ENCODE results near the gene WNT11.

WNT11 gene

DNA sequence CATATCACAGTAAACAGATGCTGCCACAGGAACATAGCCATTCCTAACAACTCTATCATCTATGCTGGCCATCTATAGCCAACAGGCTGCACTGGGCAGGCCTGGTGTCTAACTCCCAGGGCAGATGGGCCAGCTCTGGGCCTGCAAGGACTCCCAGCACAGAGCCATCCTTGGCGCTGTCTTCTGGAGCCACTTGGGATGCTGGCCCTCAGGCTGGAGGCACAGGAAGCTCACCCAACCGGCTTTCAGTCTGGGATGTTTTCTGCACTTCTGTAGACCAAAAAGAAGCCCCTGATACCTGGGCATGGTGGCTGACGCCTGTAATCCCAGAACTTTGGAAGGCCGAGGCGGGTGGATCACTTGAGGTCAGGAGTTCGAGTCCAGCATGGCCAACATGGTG is 40.8 kb upstream of the WNT11 start:
- Histone ChIP-seq H2BK120ac (ENCODE audit: insufficient read depth, low read length, poor library complexity) (no peak overlapping the region), H2BK12ac (ENCODE audit: low read length) (no peak overlapping the region), H3K4ac (ENCODE audit: low read depth, low read length) (no peak overlapping the region), H3K79me2 (ENCODE audit: control insufficient read depth, insufficient read depth, low read length, poor library complexity) (no peaks in the 10 kb centered on the region), H3K36me3 (ENCODE audit: control insufficient read depth in 1 of 2, insufficient read depth in 2 of 2, low read length in 2 of 2) (no peaks in the 10 kb centered on the region), H3K9me3 (ENCODE audit: insufficient read depth, low read depth, low read length) (peaks cover 5% of the 10 kb centered on the region), H4K12ac (ENCODE audit: low read depth, low read length) (no peak overlapping the region), H2AFZ (ENCODE audit: insufficient read depth, low read length, poor library complexity) (no peak overlapping the region), H3K18ac (ENCODE audit: low read length) (no peak overlapping the region), H4K8ac (ENCODE audit: low read depth, low read length) (no peak overlapping the region), H2AK5ac (ENCODE audit: low read length) (no peak overlapping the region), H3K27ac (ENCODE audit: low read depth, low read length) (no peak overlapping the region), H3K9ac (ENCODE audit: low read length) (no peak overlapping the region), H4K91ac (ENCODE audit: low read depth, low read length) (no peak overlapping the region), H3K4me2 (ENCODE audit: low read length) (no peak overlapping the region), H2BK5ac (ENCODE audit: low read depth, low read length, poor library complexity) (no peak overlapping the region), H3K14ac (ENCODE audit: low read length) (no peak overlapping the region), H3K27me3 (ENCODE audit: insufficient read depth, low read length) (peaks cover 6% of the 10 kb centered on the region), H3K4me3 (ENCODE audit: low read depth, low read length) (no peak overlapping the region), H3K79me1 (ENCODE audit: low read length) (no peaks in the 10 kb centered on the region), H3K23ac (ENCODE audit: low read length) (no peak overlapping the region), H3K4me1 (ENCODE audit: control insufficient read depth in 1 of 2, insufficient read depth in 2 of 2, low read length in 2 of 2) (no peaks in the 10 kb centered on the region)
- DNase-seq, result no peak
- WGBS (ENCODE audit: extremely low coverage, insufficient coverage, insufficient read length), result no CpG with 5 or more reads among the region's 6 CpGs

DNA sequence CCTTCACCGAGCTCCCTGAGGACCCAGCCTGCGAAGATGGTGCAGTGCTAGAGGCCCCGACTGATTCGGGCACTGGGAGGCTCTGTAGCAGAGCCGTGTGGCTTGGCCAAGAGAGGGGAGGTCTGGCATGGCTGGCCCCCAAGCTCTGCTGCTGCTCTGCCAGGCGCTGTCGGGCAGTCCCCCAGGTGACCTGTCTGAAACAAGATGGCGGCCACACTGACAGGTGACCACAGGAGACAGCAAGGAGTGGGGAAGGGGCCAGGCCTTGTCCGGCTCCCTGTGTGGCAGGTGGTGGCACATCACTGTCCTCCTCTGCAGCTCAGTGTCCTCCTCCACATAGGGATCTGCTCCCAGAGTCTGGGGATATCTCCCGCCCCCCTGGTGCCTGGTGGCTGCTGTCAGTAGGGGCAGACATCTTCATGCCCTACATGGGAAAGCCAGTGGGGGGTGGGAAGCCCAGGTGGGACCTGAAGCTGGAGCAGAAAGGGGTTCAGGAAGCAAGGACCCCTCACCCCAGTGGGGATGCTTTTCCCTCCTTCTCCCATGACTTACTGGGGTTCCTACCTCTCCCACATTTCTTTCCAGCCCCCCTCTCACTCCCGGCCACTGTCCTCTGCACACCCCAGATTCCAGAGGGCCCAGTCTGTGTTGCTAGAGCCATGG is 40.1 kb upstream of the WNT11 start:
- Histone ChIP-seq H2BK12ac (ENCODE audit: low read length) (no peak overlapping the region), H4K8ac (ENCODE audit: low read depth, low read length) (no peak overlapping the region), H3K9ac (ENCODE audit: low read length) (no peak overlapping the region), H4K91ac (ENCODE audit: low read depth, low read length) (no peak overlapping the region), H3K18ac (ENCODE audit: low read length) (no peak overlapping the region), H2BK120ac (ENCODE audit: insufficient read depth, low read length, poor library complexity) (no peak overlapping the region), H3K79me2 (ENCODE audit: control insufficient read depth, insufficient read depth, low read length, poor library complexity) (no peaks in the 10 kb centered on the region), H3K27ac (ENCODE audit: low read depth, low read length) (no peak overlapping the region), H3K4me3 (ENCODE audit: low read depth, low read length) (no peak overlapping the region), H3K9me3 (ENCODE audit: insufficient read depth, low read depth, low read length) (peaks cover 5% of the 10 kb centered on the region), H3K36me3 (ENCODE audit: control insufficient read depth in 1 of 2, insufficient read depth in 2 of 2, low read length in 2 of 2) (no peaks in the 10 kb centered on the region), H3K27me3 (ENCODE audit: insufficient read depth, low read length) (peaks cover 6% of the 10 kb centered on the region), H3K79me1 (ENCODE audit: low read length) (no peaks in the 10 kb centered on the region), H4K12ac (ENCODE audit: low read depth, low read length) (no peak overlapping the region), H2AFZ (ENCODE audit: insufficient read depth, low read length, poor library complexity) (no peak overlapping the region), H3K4me1 (ENCODE audit: control insufficient read depth in 1 of 2, insufficient read depth in 2 of 2, low read length in 2 of 2) (no peaks in the 10 kb centered on the region), H3K23ac (ENCODE audit: low read length) (no peak overlapping the region), H2BK5ac (ENCODE audit: low read depth, low read length, poor library complexity) (no peak overlapping the region), H3K14ac (ENCODE audit: low read length) (no peak overlapping the region), H2AK5ac (ENCODE audit: low read length) (no peak overlapping the region), H3K4ac (ENCODE audit: low read depth, low read length) (no peak overlapping the region), H3K4me2 (ENCODE audit: low read length) (no peak overlapping the region)
- DNase-seq, result no peak
- WGBS (ENCODE audit: extremely low coverage, insufficient coverage, insufficient read length), result no CpG with 5 or more reads among the region's 11 CpGs

- no peak overlapping the region for H2BK12ac ChIP-seq (ENCODE audit: low read length)
Observed at GRCh38 chr11:76245720-76246119, 39.4 kb upstream of the WNT11 start.

DNA sequence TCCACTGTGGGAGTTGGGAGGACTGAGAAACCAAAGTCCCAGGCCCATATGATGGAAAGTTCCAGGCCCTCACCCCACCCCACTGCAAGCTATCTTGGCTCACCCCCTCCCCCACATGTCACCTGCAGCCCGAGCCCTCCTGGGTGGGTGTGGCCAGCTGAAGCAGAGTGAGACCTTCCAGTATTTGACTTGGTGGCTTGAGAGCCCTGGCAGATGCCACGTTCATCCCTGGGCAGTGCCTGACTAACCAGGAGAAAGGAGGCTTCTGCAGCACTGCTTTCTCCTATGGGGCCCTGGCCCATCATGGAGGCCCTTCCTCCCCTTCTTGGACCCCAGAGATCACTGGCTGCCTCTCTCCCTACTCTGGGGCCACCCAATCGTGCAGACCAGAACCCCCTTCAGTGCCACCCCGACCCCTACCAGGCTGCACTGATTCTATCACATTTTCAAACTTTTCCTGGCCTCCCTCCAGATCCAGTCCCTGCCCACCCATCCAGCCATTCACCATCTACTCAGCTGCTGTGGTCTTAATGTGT is 38.1 kb upstream of the WNT11 start:
- Histone ChIP-seq H4K8ac (ENCODE audit: low read depth, low read length) (no peak overlapping the region), H3K4me2 (ENCODE audit: low read length) (no peak overlapping the region), H2AK5ac (ENCODE audit: low read length) (no peak overlapping the region), H3K27me3 (ENCODE audit: insufficient read depth, low read length) (peaks cover 6% of the 10 kb centered on the region), H3K27ac (ENCODE audit: low read depth, low read length) (no peak overlapping the region), H3K9me3 (ENCODE audit: insufficient read depth, low read depth, low read length) (peaks cover 2% of the 10 kb centered on the region), H3K9ac (ENCODE audit: low read length) (no peak overlapping the region), H3K14ac (ENCODE audit: low read length) (no peak overlapping the region), H3K4me3 (ENCODE audit: low read depth, low read length) (no peak overlapping the region), H3K79me1 (ENCODE audit: low read length) (no peaks in the 10 kb centered on the region), H2BK120ac (ENCODE audit: insufficient read depth, low read length, poor library complexity) (no peak overlapping the region), H2BK12ac (ENCODE audit: low read length) (no peak overlapping the region), H3K36me3 (ENCODE audit: control insufficient read depth in 1 of 2, insufficient read depth in 2 of 2, low read length in 2 of 2) (no peaks in the 10 kb centered on the region), H2BK5ac (ENCODE audit: low read depth, low read length, poor library complexity) (no peak overlapping the region), H3K18ac (ENCODE audit: low read length) (no peak overlapping the region), H3K79me2 (ENCODE audit: control insufficient read depth, insufficient read depth, low read length, poor library complexity) (no peaks in the 10 kb centered on the region), H3K23ac (ENCODE audit: low read length) (no peak overlapping the region), H3K4me1 (ENCODE audit: control insufficient read depth in 1 of 2, insufficient read depth in 2 of 2, low read length in 2 of 2) (no peaks in the 10 kb centered on the region), H4K12ac (ENCODE audit: low read depth, low read length) (no peak overlapping the region), H4K91ac (ENCODE audit: low read depth, low read length) (no peak overlapping the region), H2AFZ (ENCODE audit: insufficient read depth, low read length, poor library complexity) (no peak overlapping the region), H3K4ac (ENCODE audit: low read depth, low read length) (no peak overlapping the region)
- DNase-seq, result no peak
- no CpG with 5 or more reads among the region's 4 CpGs for WGBS (ENCODE audit: extremely low coverage, insufficient coverage, insufficient read length)

More at GRCh38 chr11:76245720-76246119, 39.4 kb upstream of the WNT11 start:
- no peaks in the 10 kb centered on the region for H3K79me2 ChIP-seq (ENCODE audit: control insufficient read depth, insufficient read depth, low read length, poor library complexity)
- H2BK120ac ChIP-seq (ENCODE audit: insufficient read depth, low read length, poor library complexity), result no peak overlapping the region
- no peaks in the 10 kb centered on the region for H3K79me1 ChIP-seq (ENCODE audit: low read length)
- no peak overlapping the region for H3K27ac ChIP-seq (ENCODE audit: low read depth, low read length)
- no peak overlapping the region for H3K4me3 ChIP-seq (ENCODE audit: low read depth, low read length)
- no peak overlapping the region for H2AK5ac ChIP-seq (ENCODE audit: low read length)
- no peaks in the 10 kb centered on the region for H3K4me1 ChIP-seq (ENCODE audit: control insufficient read depth in 1 of 2, insufficient read depth in 2 of 2, low read length in 2 of 2)
- H2AFZ ChIP-seq (ENCODE audit: insufficient read depth, low read length, poor library complexity), result no peak overlapping the region
- no peaks in the 10 kb centered on the region for H3K36me3 ChIP-seq (ENCODE audit: control insufficient read depth in 1 of 2, insufficient read depth in 2 of 2, low read length in 2 of 2)
- no peak overlapping the region for H4K8ac ChIP-seq (ENCODE audit: low read depth, low read length)
- WGBS (ENCODE audit: extremely low coverage, insufficient coverage, insufficient read length), result no CpG with 5 or more reads among the region's 2 CpGs
- H4K12ac ChIP-seq (ENCODE audit: low read depth, low read length), result no peak overlapping the region
- H3K27me3 ChIP-seq (ENCODE audit: insufficient read depth, low read length), result peaks cover 6% of the 10 kb centered on the region
- H3K14ac ChIP-seq (ENCODE audit: low read length), result no peak overlapping the region
- H3K9ac ChIP-seq (ENCODE audit: low read length), result no peak overlapping the region
- no peak overlapping the region for H3K4me2 ChIP-seq (ENCODE audit: low read length)
- no peak overlapping the region for H3K4ac ChIP-seq (ENCODE audit: low read depth, low read length)
- peaks cover 5% of the 10 kb centered on the region for H3K9me3 ChIP-seq (ENCODE audit: insufficient read depth, low read depth, low read length)
- H3K23ac ChIP-seq (ENCODE audit: low read length), result no peak overlapping the region
- DNase-seq, result no peak
- H2BK5ac ChIP-seq (ENCODE audit: low read depth, low read length, poor library complexity), result no peak overlapping the region
- no peak overlapping the region for H3K18ac ChIP-seq (ENCODE audit: low read length)
- H4K91ac ChIP-seq (ENCODE audit: low read depth, low read length), result no peak overlapping the region
